Measurements from ENCODE around the gene TPPP. TPM values are rescaled to one million over a fixed set of nuclear protein-coding genes. Genes with fewer than 3 reads are reported as not detected.

TPPP gene
- total RNA-seq, 3 donors from 2014 or later (not counting 1 experiment from before 2014, with no cell fraction given), result 0.24 to 1.3 (median 1.2) TPM

- intact Hi-C loops (cut with micrococcal nuclease), result no loop called here
- H3K27me3 ChIP-seq (ENCODE audit: control insufficient read depth, insufficient read depth, low read length), result no peaks in the 10 kb centered on the region
- H3K4me1 Mint-ChIP-seq, result no peaks in the 10 kb centered on the region
- H3K4me3 Mint-ChIP-seq, result no peak overlapping the region
- H3K27me3 Mint-ChIP-seq (ENCODE audit: low read depth in 2 of 2), result no peaks in the 10 kb centered on the region
- H3K4me3 ChIP-seq (ENCODE audit: low read length), result no peak overlapping the region
- peaks cover 9% of the 10 kb centered on the region for H3K36me3 Mint-ChIP-seq
- WGBS (ENCODE audit: insufficient coverage), result 94% methylated on average over 7 of the region's 8 CpGs
- no peaks in the 10 kb centered on the region for H3K9me3 Mint-ChIP-seq
- TF ChIP-seq CTCF (IDR thresholded peaks at IDR 0.05), result no peak
- DNase-seq, result no peak
- no peak for ATAC-seq
- H3K27ac Mint-ChIP-seq, result no peak overlapping the region
- no peak overlapping the region for H3K27ac ChIP-seq (ENCODE audit: low read length)
- no peaks in the 10 kb centered on the region for H3K9me3 ChIP-seq (ENCODE audit: control insufficient read depth, insufficient read depth, low read length)
- H3K4me1 ChIP-seq (ENCODE audit: control insufficient read depth, insufficient read depth, low read length), result no peaks in the 10 kb centered on the region
- peaks cover 2% of the 10 kb centered on the region for H3K36me3 ChIP-seq (ENCODE audit: control insufficient read depth, insufficient read depth, low read length)
Measured at GRCh38 chr5:665541-665955, 27.6 kb downstream of the TPPP start.

- ATAC-seq (no peak), DNase-seq (no peak)
- 95% methylated on average over 20 of the region's 20 CpGs for WGBS (ENCODE audit: insufficient coverage)
Measured at GRCh38 chr5:664994-665360, 28.2 kb downstream of the TPPP start.

GRCh38 chr5:664343-664993 lies 28.7 kb downstream of the TPPP start:
- DNase-seq, result no peak
- Histone ChIP-seq H3K4me3 (ENCODE audit: low read length) (no peak overlapping the region), H3K27ac (ENCODE audit: low read length) (no peak overlapping the region), H3K27me3 (ENCODE audit: control insufficient read depth, insufficient read depth, low read length) (no peaks in the 10 kb centered on the region), H3K36me3 (ENCODE audit: control insufficient read depth, insufficient read depth, low read length) (peaks cover 2% of the 10 kb centered on the region), H3K4me1 (ENCODE audit: control insufficient read depth, insufficient read depth, low read length) (no peaks in the 10 kb centered on the region), H3K9me3 (ENCODE audit: control insufficient read depth, insufficient read depth, low read length) (no peaks in the 10 kb centered on the region)
- TF ChIP-seq CTCF (IDR thresholded peaks at IDR 0.05), result no peak
- intact Hi-C loops (cut with micrococcal nuclease), result no loop called here
- no peak overlapping the region for H3K4me3 Mint-ChIP-seq
- H3K27ac Mint-ChIP-seq, result no peak overlapping the region
- H3K4me1 Mint-ChIP-seq, result no peaks in the 10 kb centered on the region
- no peaks in the 10 kb centered on the region for H3K27me3 Mint-ChIP-seq (ENCODE audit: low read depth in 2 of 2)
- no peaks in the 10 kb centered on the region for H3K9me3 Mint-ChIP-seq
- ATAC-seq, result no peak
- peaks cover 9% of the 10 kb centered on the region for H3K36me3 Mint-ChIP-seq
- WGBS (ENCODE audit: insufficient coverage), result 94% methylated on average over 24 of the region's 24 CpGs

More at GRCh38 chr5:664994-665360, 28.2 kb downstream of the TPPP start:
- Histone ChIP-seq H3K9me3 (ENCODE audit: control insufficient read depth, insufficient read depth, low read length) (no peaks in the 10 kb centered on the region), H3K4me3 (ENCODE audit: low read length) (no peak overlapping the region), H3K4me1 (ENCODE audit: control insufficient read depth, insufficient read depth, low read length) (no peaks in the 10 kb centered on the region), H3K27me3 (ENCODE audit: control insufficient read depth, insufficient read depth, low read length) (no peaks in the 10 kb centered on the region), H3K27ac (ENCODE audit: low read length) (no peak overlapping the region), H3K36me3 (ENCODE audit: control insufficient read depth, insufficient read depth, low read length) (peaks cover 2% of the 10 kb centered on the region)
- intact Hi-C loops (cut with micrococcal nuclease), result no loop called here
- Mint-ChIP-seq H3K36me3 (peaks cover 9% of the 10 kb centered on the region), H3K9me3 (no peaks in the 10 kb centered on the region), H3K27ac (no peak overlapping the region), H3K4me3 (no peak overlapping the region), H3K27me3 (ENCODE audit: low read depth in 2 of 2) (no peaks in the 10 kb centered on the region), H3K4me1 (no peaks in the 10 kb centered on the region)
- TF ChIP-seq CTCF (IDR thresholded peaks at IDR 0.05), result no peak
